Eye (tissue), 1 donor: ENCODE data around the gene TNFRSF6B.

Experiments used
- DNase-seq: peaks from one replicate; pipeline ENCODE4 v3.0.0-alpha.2; 2015

The TNFRSF6B gene

DNA sequence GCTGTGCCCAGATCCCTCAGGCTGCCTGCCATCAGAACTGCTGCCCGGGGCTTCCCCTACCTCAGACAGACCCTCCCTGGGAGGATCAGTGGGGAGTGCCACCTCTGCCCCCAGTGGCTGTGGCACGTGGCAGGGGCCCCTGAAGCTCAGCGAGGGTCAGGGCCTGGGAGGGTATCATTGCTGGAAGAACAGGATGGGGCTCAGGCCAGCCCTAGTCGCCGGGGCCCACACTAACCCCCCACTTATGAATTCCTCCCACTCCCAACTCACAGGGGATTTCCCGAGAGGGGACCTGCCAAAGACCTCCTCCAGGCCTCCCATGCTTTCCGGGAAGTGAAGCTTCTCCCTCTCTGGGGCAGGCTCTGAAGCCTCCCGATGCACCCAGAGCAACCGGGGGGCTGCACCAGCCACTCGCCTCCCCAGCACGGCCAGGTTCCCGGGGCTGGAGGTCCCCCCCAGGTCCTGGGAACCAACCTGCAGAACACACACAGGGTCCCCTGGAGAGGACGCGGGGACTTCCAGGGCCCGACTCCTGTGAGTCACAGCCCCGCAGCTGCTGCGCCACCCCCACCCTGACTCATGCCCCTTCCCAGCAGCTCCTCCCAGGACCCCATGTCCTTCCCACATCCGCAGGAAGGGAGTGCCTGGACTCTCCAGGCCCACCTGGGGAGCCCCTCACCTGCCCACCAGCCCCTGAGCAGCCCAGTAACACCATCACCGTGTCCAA, 2.5 kb downstream of the TNFRSF6B start:
- no peak for DNase-seq

DNA sequence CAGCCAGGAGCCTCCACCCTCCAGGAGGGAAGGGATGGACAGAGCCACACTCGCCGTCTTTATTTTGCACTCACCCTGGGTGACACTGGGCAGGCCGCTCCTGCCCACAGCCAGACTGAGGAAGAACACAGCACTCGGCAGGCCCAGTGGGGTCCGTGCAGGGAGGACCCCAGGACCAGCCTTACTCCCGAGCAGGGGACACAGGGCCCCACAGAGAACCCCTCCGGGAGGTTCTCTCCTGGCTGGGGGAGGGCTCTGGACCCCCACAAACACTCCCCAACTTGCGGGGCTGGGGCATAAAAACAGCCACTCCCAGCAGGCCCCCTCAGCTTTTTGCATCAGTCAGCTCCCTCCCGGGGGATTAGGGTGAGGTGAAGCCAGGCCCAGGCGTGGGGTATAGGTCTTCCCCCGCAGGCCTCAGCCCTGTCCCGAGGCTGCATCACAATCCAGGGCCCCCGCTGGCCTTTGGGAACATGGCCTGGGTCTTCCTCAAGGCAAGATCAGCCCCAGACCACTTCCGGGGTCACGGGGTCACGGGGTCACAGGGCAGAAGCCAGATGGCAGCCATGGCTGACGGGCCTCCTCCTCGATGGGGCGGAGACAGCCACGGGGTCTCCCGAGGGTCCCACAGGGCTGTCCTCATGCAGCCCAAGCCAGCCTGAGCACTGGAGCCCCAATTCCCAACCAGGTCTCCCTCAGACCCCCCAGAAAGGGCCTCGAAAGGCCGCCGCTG, 3.2 kb downstream of the TNFRSF6B start:
- DNase-seq, result no peak

GRCh38 chr20:63700199-63701050, 4.0 kb downstream of the TNFRSF6B start:
- no peak for DNase-seq

DNA sequence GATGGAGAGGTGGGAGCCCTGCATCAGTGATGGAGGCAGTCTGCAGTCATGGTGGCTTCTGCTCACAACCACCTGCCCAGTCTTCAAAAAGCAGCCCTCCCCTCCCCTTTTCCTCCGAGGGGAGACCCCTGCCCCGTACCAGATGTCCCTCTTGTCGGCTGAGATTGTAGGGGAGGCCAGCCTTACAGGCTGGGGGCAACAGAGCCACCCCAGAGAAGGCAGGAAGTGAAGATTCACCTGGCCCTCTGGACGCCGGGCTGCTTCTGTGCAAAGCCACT, 4.5 kb downstream of the TNFRSF6B start:
- no peak for DNase-seq

- DNase-seq, result no peak
These were observed 5.0 kb downstream of the TNFRSF6B start for GRCh38 chr20:63701329-63702035.

DNA sequence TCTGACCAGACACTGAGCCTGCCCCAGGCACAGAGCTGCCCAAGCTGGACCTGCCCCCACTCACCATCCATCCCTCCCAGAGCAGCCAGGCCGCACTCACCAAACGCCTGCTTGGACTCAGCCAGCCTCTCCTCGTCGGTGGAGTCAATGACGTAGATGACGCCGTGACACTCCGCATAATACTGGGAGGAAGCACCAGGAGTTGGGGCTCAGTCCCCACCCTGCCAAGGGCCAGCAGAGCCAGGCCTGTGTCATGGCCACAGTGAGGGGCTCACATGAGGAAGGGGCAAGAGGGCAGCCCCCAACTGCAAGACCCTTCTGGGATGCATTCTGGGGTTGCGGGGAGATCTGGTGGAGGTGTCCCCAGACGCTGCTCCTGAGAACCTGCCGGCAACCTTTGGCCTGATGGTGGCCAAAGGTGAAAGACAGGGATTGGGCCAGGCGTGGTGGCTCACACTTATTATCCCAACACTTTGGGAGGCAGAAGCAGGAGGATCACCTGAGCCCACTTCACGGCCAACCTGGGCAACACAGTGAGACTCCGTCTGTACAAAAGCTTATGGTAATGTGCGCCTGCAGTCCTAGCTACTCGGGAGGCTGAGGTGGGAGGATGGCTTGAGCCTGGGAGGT, 5.7 kb downstream of the TNFRSF6B start:
- no peak for DNase-seq

GRCh38 chr20:63702751-63703470, 6.5 kb downstream of the TNFRSF6B start:
- no peak for DNase-seq

DNA sequence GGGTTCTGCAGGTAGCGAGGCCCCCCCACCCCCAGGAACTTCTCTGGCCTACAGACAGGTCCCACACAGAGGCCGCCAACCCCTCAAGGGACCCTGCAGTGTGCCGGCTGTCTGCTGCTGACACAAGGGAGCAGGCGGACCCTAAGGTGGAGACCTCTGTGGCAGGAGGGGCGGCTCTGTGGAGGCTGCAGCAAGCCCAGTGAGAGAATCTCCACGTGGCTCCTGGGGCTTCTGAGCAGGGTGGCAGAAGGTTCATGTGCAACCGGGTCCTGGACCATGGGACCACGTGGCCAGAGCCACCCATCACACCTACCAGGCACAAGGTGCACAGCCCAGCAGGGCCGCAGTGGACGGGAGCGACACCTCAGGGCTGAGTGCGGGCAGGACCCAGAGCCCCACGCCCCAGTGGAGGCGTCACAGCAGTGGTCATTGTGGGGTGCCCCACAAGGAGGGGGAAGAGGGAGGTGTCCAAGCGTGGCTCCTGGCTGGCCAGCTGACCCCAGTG, 7.1 kb downstream of the TNFRSF6B start:
- no peak for DNase-seq

GRCh38 chr20:63703976-63704748, 7.7 kb downstream of the TNFRSF6B start:
- DNase-seq, result no peak

- DNase-seq, result no peak
These were observed 8.3 kb downstream of the TNFRSF6B start for GRCh38 chr20:63704749-63705117.

- DNase-seq, result no peak
These were observed 9.0 kb downstream of the TNFRSF6B start for GRCh38 chr20:63705232-63706026.

DNA sequence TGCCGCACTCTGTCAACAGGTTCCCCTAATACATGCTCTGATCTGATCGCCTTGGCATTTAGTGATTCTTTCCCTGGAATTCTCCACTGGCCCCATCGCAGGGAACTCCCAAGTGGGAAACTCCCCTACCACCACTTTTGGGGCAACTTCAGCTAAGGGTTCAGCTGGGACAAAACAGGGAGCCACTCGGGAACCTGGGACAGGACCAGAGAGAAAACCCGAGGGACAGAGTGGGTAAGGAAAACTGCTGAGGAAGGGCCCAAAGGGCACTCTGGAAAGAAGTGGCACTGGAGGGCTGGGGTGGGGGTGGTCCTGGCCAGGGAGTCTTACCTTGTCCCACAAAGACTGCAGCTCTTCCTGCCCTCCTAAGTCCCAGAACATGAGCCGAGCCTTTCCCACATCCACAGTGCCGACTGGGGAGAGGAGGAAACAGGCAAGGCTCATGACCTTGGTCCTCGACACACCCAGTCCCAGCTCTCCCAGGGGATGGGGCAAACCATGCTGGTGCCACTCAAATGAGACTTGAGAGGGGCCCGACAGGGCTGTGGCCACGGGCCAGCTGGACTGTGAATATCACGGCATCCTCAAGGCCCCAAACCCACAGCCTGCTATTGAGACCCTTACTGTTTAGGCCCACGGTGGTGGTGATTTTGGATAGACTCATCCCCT, 9.7 kb downstream of the TNFRSF6B start:
- DNase-seq, result no peak

DNA sequence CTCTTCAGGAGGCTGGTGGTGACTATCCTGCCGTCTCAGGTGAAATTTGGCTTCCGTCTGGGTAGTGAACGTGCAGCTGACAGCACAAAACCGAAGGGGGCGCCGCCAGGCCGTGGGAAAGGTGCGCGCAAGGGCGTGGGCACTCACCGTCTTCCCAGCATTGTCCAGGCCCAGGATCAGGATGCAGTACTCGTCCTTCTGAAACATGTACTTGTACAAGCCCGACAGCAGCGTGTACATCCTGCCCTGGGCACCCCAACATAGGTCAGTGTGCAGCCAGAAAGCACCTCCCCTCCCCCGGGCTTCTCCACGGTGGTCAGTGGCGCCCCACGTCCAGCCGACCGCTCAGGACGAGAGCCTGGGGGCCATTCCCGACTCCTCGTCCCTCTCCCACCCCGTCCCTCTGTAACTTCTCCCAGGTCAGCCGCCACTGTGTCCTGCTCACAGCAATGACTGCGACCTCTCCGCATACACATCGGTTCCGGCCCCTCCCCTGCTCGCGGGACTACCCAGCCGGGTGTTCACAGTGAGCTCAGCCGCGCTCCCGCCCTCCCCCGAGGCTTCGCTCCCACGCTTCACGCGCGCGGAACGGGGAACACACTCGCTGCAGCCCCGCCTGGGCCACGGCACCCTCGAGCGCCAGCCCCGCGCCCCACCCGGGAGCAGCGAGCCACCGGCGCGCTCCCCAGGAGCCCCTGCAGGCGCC, 10.6 kb downstream of the TNFRSF6B start:
- DNase-seq, result no peak

DNA sequence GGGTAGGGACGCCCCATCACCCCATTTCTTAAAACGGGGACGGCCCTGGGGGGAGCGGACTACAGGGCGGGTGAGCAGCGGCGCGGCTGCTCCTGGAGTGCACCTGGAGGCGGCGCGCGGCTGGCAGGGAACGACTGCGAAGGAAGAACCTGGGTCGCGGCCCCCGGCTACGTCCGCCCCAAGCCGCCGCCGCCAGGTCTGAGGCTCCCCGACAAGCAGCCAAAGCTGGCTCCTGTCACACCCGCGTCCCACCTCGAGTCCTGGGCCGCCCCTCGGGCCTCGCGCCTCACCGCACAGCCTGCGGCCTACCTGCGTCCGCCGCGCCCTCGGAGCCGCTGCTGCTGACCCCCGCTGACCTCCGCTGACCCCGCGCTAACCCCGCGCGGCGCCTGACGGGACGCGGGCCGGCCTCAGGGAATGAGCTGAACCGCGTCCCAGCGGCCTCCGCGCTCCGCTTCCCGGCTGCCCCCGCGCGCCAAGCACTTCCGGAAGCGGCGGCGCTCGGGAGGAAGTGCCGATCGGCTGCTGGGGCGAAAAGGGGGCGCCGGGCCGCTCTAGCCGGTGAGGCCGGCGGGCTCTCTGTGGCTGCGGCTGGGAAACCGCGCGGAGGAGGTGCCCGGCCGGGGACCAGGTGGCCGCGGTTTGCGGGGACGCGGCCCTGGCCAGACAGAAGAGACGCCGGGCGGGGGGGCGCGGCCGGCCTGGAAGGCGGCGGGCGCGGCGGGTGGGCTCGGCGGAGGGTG, 11.3 kb downstream of the TNFRSF6B start, which contains the start of the genes ARFRP1 and ZGPAT:
ARFRP1 (minus strand) TSS at position 419 of the 743 bp plus-strand sequence. CDS start 885 bp downstream, outside the sequence.
ZGPAT (plus strand) TSS at position 482 of the 743 bp plus-strand sequence. CDS start 542 bp downstream, outside the sequence.
- peak; percentile 94 for DNase-seq

DNA sequence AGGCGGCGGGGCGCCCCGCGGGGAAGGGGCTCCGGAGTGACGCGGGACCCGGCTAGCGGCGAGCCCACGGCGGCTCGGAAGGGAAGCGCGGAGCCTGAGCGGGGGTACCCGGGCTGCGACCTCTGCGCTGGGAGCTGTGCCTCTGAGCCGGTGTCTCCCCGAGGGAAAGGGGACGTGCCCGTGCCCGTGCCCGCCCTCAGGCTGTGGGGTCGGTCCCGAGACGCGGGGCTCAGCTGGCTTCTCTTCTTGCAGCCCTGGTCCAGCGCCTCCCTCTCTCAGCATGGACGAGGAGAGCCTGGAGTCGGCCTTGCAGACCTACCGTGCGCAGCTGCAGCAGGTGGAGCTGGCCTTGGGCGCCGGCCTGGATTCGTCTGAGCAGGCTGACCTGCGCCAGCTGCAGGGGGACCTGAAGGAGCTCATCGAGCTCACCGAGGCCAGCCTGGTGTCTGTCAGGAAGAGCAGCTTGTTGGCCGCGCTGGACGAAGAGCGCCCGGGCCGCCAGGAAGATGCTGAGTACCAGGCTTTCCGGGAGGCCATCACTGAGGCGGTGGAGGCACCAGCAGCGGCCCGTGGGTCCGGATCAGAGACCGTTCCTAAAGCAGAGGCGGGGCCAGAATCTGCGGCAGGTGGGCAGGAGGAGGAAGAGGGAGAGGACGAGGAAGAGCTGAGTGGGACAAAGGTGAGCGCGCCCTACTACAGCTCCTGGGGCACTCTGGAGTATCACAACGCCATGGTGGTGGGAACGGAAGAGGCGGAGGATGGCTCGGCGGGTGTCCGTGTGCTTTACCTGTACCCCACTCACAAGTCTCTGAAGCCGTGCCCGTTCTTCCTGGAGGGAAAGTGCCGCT, 12.1 kb downstream of the TNFRSF6B start:
- peak; percentile 48 for DNase-seq

DNA sequence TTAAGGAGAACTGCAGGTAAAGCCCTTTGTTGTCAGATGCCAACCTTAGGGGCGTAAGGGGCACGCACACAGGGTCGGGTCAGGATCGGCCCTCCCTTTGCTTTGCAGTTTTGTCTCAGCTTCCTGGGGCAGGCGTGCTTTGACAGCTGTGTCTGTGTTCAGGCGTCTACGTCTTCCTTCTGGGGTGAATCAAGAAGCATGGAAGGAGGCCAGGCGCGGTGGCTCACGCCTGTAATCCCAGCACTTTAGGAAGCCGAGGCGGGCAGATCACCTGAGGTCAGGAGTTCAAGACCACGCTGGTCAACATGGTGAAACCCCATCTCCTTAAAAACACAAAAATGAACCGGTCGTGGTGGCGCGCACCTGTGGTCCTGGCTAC, 12.7 kb downstream of the TNFRSF6B start:
- DNase-seq, result no peak
